K562 (cell line): ENCODE data around the gene CPSF4. TPM values are rescaled to one million over a fixed set of nuclear protein-coding genes. Genes with fewer than 3 reads are reported as not detected.

Experiments used
- ARNT ChIP-seq, 2 experiments: fragments of 450-650 bp; IDR thresholded peaks; 2 replicates each; pipeline ENCODE4 v1.6.1; 2016; ENCODE audit warnings: mild to moderate bottlenecking in 1 of 2
- BRF1 ChIP-seq: IDR thresholded peaks from 3 replicates; pipeline ENCODE4 v1.6.1; 2011; ENCODE audit warnings: borderline replicate concordance, mild to moderate bottlenecking; ENCODE audit not compliant: insufficient read length; ENCODE audit errors: extremely low read depth
- HDGF ChIP-seq: fragments of 450-650 bp; IDR thresholded peaks from 2 replicates; pipeline ENCODE4 v1.6.1; 2016
- MTF1 ChIP-seq: fragments of 250-450 bp; sonication (Bioruptor Pico); IDR thresholded peaks from 2 replicates; pipeline ENCODE4 v1.9.0; 2021; ENCODE audit warnings: moderate library complexity, mild to moderate bottlenecking, inconsistent platforms, borderline replicate concordance
- PHF20 ChIP-seq: fragments of 450-650 bp; IDR thresholded peaks from 2 replicates; pipeline ENCODE4 v1.6.1; 2018; ENCODE audit not compliant: partially characterized antibody
- RBM15 ChIP-seq: fragments of 200-400 bp; formaldehyde crosslinking; IDR thresholded peaks from 2 replicates; pipeline ENCODE4 v1.6.1; 2018; ENCODE audit warnings: mild to moderate bottlenecking, low read length, moderate library complexity; ENCODE audit not compliant: insufficient read depth
- TBL1XR1 ChIP-seq, 2 experiments: IDR thresholded peaks; 2 replicates each; pipeline ENCODE4 v1.6.1; 2012; ENCODE audit warnings: improper control_type of control experiment in 2 of 2, low read length in 2 of 2, mild to moderate bottlenecking in 1 of 2
- THAP12 ChIP-seq: fragments of 250-450 bp; sonication (Bioruptor Pico); IDR thresholded peaks from 2 replicates; pipeline ENCODE4 v1.9.0; 2021; ENCODE audit warnings: mild to moderate bottlenecking, inconsistent platforms
- THRAP3 ChIP-seq: fragments of 450-650 bp; IDR thresholded peaks from 2 replicates; pipeline ENCODE4 v1.6.1; 2016; ENCODE audit warnings: mild to moderate bottlenecking, inconsistent platforms, borderline replicate concordance
- UBTF ChIP-seq, 2 experiments: IDR thresholded peaks; 2 replicates each; pipeline ENCODE4 v1.6.1; 2012; ENCODE audit warnings: improper control_type of control experiment in 2 of 2, low read depth in 2 of 2, low read length in 2 of 2, borderline replicate concordance in 1 of 2
- ZC3H4 ChIP-seq: sonication (generic); formaldehyde crosslinking; IDR thresholded peaks from 2 replicates; pipeline ENCODE4 v1.9.0; 2021; ENCODE audit warnings: missing genetic modification reagents, borderline replicate concordance
- ZNF263 ChIP-seq: sonication (generic); formaldehyde crosslinking; IDR thresholded peaks from 2 replicates; pipeline ENCODE4 v1.8.0; 2022; ENCODE audit warnings: mild to moderate bottlenecking, missing genetic modification reagents, borderline replicate concordance
- ZNF512 ChIP-seq: IDR thresholded peaks from 2 replicates; pipeline ENCODE4 v1.6.1; 2016; ENCODE audit warnings: missing genetic modification characterization, missing compliant biosample characterization
- polyA plus RNA-seq, 8 experiments: library from polyadenylated mRNA; depleted of rRNA in 4 of 8; stranded (reverse) in 5 of 8; unstranded in 3 of 8; fragments of >200 nt; fragmentation: Nextera tagmentation in 2 of 8; fragmentation: Illumina TruSeq in 1 of 8; extraction: Ambion mirVana in 2 of 8; extraction: Trizol in 1 of 8; gene quantifications; 2 replicates each; pipeline versions ENCODE4 v1.2.1 to v1.2.3, GENCODE V29; 2011 to 2014; ENCODE audit warnings: inconsistent platforms in 1 of 8, missing spikeins in 1 of 8
- total RNA-seq, 7 experiments: library from RNA; depleted of rRNA in 6 of 7; stranded (reverse); fragments of >200 nt in 6 of 7; fragmentation: Illumina TruSeq in 2 of 7; extraction: Trizol in 2 of 7; gene quantifications; 2 replicates each; pipeline versions ENCODE4 v1.2.1 to v1.2.3, GENCODE V29; 2011 to 2021; ENCODE audit warnings: low replicate concordance in 1 of 7
- TF ChIP-seq, protein P1 (sequence below): sonication (generic); formaldehyde crosslinking; IDR thresholded peaks from 2 replicates; pipeline ENCODE4 v1.8.1; 2023; ENCODE audit warnings: mild to moderate bottlenecking, missing genetic modification reagents
- TF ChIP-seq, protein P2 (sequence below), 2 experiments: IDR thresholded peaks; 2 replicates each; pipeline ENCODE4 v1.6.1; 2011; ENCODE audit warnings: borderline replicate concordance in 1 of 2, control low read depth in 1 of 2, low read depth in 1 of 2, low read length in 1 of 2, mild to moderate bottlenecking in 1 of 2, mixed read lengths in 1 of 2, moderate library complexity in 1 of 2; ENCODE audit not compliant: insufficient read depth in 1 of 2, insufficient read length in 1 of 2, poor library complexity in 1 of 2, severe bottlenecking in 1 of 2; ENCODE audit errors: extremely low read depth in 1 of 2
- TF ChIP-seq, protein P3 (sequence below): fragments of 450-650 bp; IDR thresholded peaks from 2 replicates; pipeline ENCODE4 v1.6.1; 2017; ENCODE audit warnings: antibody characterized with exemption

Gene CPSF4
- total and polyA plus RNA-seq, 9 of the 15 experiments (the other 6 are each of a cell fraction or from before 2014, with no cell fraction given): 16.9 to 118 (median 71.7) TPM

DNA sequence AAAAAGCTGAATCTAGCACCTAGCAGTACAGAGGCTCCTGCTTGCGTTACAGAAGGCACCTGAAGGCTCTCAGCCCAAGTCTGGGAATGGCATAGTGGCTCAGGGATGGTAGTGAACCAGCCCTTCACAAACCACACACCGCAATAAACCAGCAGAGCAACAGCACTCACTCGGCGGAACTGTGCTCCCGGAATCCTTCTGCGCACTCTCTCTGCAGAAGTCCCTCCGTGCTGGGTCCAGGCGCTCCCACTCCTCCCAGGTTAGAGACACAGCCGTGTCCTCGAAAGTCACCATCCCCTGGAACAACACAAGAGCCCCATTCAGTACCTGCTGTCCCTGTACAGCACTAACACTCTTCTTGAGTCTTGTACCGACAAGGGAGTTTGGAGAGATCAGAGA, 59.8 kb downstream of the CPSF4 start (continued):
- 0 out of 2 replicates have a peak, but pooled peaks have one; percentile 33 for TF ChIP-seq THAP12
- peak; percentile 86 for TF ChIP-seq ZNF263 (CRISPR knock-in tag)
- TF ChIP-seq ZC3H4 (CRISPR knock-in tag): no peak
- no peak for TF ChIP-seq MTF1 (CRISPR knock-in tag)
- TF ChIP-seq, protein P1, sequence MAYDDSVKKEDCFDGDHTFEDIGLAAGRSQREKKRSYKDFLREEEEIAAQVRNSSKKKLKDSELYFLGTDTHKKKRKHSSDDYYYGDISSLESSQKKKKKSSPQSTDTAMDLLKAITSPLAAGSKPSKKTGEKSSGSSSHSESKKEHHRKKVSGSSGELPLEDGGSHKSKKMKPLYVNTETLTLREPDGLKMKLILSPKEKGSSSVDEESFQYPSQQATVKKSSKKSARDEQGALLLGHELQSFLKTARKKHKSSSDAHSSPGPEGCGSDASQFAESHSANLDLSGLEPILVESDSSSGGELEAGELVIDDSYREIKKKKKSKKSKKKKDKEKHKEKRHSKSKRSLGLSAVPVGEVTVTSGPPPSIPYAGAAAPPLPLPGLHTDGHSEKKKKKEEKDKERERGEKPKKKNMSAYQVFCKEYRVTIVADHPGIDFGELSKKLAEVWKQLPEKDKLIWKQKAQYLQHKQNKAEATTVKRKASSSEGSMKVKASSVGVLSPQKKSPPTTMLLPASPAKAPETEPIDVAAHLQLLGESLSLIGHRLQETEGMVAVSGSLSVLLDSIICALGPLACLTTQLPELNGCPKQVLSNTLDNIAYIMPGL (CRISPR knock-in tag): no peak
- no peak for TF ChIP-seq TBL1XR1 (IDR thresholded peaks at IDR 0.05; ENCODE audit: low read length in 2 of 2)
- TF ChIP-seq ARNT (IDR thresholded peaks at IDR 0.05): no peak
- TF ChIP-seq THRAP3: no peak
- TF ChIP-seq, protein P2, sequence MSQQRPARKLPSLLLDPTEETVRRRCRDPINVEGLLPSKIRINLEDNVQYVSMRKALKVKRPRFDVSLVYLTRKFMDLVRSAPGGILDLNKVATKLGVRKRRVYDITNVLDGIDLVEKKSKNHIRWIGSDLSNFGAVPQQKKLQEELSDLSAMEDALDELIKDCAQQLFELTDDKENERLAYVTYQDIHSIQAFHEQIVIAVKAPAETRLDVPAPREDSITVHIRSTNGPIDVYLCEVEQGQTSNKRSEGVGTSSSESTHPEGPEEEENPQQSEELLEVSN (IDR thresholded peaks at IDR 0.05; ENCODE audit: borderline replicate concordance in 1 of 2, extremely low read depth in 1 of 2, insufficient read depth in 1 of 2, insufficient read length in 1 of 2, low read depth in 1 of 2, low read length in 1 of 2, poor library complexity in 1 of 2, severe bottlenecking in 1 of 2): no peak
- no peak for TF ChIP-seq BRF1
- no peak for TF ChIP-seq PHF20
- TF ChIP-seq ZNF512 (tag): no peak
- TF ChIP-seq, protein P3, sequence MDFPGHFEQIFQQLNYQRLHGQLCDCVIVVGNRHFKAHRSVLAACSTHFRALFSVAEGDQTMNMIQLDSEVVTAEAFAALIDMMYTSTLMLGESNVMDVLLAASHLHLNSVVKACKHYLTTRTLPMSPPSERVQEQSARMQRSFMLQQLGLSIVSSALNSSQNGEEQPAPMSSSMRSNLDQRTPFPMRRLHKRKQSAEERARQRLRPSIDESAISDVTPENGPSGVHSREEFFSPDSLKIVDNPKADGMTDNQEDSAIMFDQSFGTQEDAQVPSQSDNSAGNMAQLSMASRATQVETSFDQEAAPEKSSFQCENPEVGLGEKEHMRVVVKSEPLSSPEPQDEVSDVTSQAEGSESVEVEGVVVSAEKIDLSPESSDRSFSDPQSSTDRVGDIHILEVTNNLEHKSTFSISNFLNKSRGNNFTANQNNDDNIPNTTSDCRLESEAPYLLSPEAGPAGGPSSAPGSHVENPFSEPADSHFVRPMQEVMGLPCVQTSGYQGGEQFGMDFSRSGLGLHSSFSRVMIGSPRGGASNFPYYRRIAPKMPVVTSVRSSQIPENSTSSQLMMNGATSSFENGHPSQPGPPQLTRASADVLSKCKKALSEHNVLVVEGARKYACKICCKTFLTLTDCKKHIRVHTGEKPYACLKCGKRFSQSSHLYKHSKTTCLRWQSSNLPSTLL: no peak
- TF ChIP-seq HDGF: no peak
- TF ChIP-seq RBM15: no peak
- no peak for TF ChIP-seq UBTF (IDR thresholded peaks at IDR 0.05; ENCODE audit: borderline replicate concordance in 1 of 2, low read depth in 2 of 2, low read length in 2 of 2)
